ENCODE data around the gene KDR. TPM values are rescaled to one million over a fixed set of nuclear protein-coding genes. Genes with fewer than 3 reads are reported as not detected.

The KDR gene
- total and polyA plus RNA-seq, 10 of the 15 experiments (the other 5 are each of a cell fraction or from before 2014, with no cell fraction given), result 0.04 to 0.13 TPM; not detected in 8

GRCh38 chr4:55038176-55038890 lies 87.1 kb downstream of the KDR start:
- no peaks in the 10 kb centered on the region for H4K20me1 ChIP-seq (ENCODE audit: control insufficient read depth, insufficient read depth)
- ChIA-PET POLR2A (no interaction called here), SMC1A (ENCODE audit: uncharacterized antibody, unreplicated experiment) (no interaction called here), CTCF (no interaction called here), RAD21 (ENCODE audit: unreplicated experiment) (no interaction called here)
- intact Hi-C loops (cut with micrococcal nuclease; ENCODE audit: unreplicated experiment), result no loop called here
- no peak overlapping the region for H2AFZ ChIP-seq (ENCODE audit: control insufficient read depth, low read depth, low read length)
- H3K9ac ChIP-seq (ENCODE audit: control insufficient read depth, insufficient read depth, low read length), result no peak overlapping the region
- ATAC-seq (no peak), FAIRE-seq (no peak), DNase-seq (ENCODE audit: low read depth, low spot score) (no peak)
- 0% methylated on average over 2 of the region's 2 CpGs for WGBS (ENCODE audit: insufficient coverage, insufficient replicate concordance, low lambda C conversion rate, missing lambda C conversion rate)
- no peak overlapping the region for H3K27ac ChIP-seq (ENCODE audit: control insufficient read depth, insufficient read depth)
- no peaks in the 10 kb centered on the region for H3K79me2 ChIP-seq (ENCODE audit: control insufficient read depth, insufficient read depth, low read length)
- H3K4me3 ChIP-seq, result no peak overlapping the region
- no peaks in the 10 kb centered on the region for H3K9me3 ChIP-seq (replicated peaks; ENCODE audit: control insufficient read depth, insufficient read depth, low read length)
- TF ChIP-seq SREBF2 (IDR thresholded peaks at IDR 0.05; ENCODE audit: low read length) (no peak), MTA2 (IDR thresholded peaks at IDR 0.05; ENCODE audit: low read depth) (no peak), MXI1 (IDR thresholded peaks at IDR 0.05; ENCODE audit: low read depth, low read length) (no peak), ZNF687 (IDR thresholded peaks at IDR 0.05) (no peak), KAT2A (conservative IDR thresholded peaks at IDR 0.05; ENCODE audit: control insufficient read depth, low read depth, low read length) (no peak), TARDBP (IDR thresholded peaks at IDR 0.05; ENCODE audit: borderline replicate concordance) (no peak), CREB1 (IDR thresholded peaks at IDR 0.05; ENCODE audit: low read depth) (no peak), JUND (IDR thresholded peaks at IDR 0.05; ENCODE audit: low read depth, low read length) (no peak), PAX5 (IDR thresholded peaks at IDR 0.05; ENCODE audit: borderline replicate concordance, low read depth, low read length) (no peak)
- TF ChIP-seq, protein P1, sequence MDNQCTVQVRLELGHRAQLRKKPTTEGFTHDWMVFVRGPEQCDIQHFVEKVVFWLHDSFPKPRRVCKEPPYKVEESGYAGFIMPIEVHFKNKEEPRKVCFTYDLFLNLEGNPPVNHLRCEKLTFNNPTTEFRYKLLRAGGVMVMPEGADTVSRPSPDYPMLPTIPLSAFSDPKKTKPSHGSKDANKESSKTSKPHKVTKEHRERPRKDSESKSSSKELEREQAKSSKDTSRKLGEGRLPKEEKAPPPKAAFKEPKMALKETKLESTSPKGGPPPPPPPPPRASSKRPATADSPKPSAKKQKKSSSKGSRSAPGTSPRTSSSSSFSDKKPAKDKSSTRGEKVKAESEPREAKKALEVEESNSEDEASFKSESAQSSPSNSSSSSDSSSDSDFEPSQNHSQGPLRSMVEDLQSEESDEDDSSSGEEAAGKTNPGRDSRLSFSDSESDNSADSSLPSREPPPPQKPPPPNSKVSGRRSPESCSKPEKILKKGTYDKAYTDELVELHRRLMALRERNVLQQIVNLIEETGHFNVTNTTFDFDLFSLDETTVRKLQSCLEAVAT (IDR thresholded peaks at IDR 0.05), result no peak
- no peaks in the 10 kb centered on the region for H3K4me1 ChIP-seq (ENCODE audit: control insufficient read depth, insufficient read depth, low read length)
- H3K27me3 ChIP-seq (replicated peaks in 1 of 2; ENCODE audit: control insufficient read depth in 2 of 2, insufficient read depth in 2 of 2, low read length in 1 of 2), result no peaks in the 10 kb centered on the region
- no peak overlapping the region for H3K4me2 ChIP-seq (ENCODE audit: control insufficient read depth, insufficient read depth)
- H3K36me3 ChIP-seq (ENCODE audit: control insufficient read depth in 2 of 2, insufficient read depth in 2 of 2, low read length in 1 of 2), result no peaks in the 10 kb centered on the region
- no TSS peak for BruUV-seq (replicated peaks)
- in situ Hi-C loops (cut with MboI), result no loop called here
